Progenitor cell of endocrine pancreas (in vitro differentiated cells): Measurements from ENCODE around the gene SEL1L2. TPM values are rescaled to one million over a fixed set of nuclear protein-coding genes. Genes with fewer than 3 reads are reported as not detected.

Experiments used
- DNase-seq: peaks from one replicate; pipeline ENCODE4 v3.0.0; 2021; ENCODE audit warnings: low spot score; ENCODE audit not compliant: unreplicated experiment
- H3K27ac Mint-ChIP-seq: 2 replicates; pipeline ENCODE4 v1.8.0; 2021; ENCODE audit warnings: mild to moderate bottlenecking, moderate library complexity, mixed read lengths
- H3K27me3 Mint-ChIP-seq: 2 replicates; pipeline ENCODE4 v1.8.0; 2021; ENCODE audit warnings: mixed read lengths
- H3K36me3 Mint-ChIP-seq: 2 replicates; pipeline ENCODE4 v1.8.0; 2022; ENCODE audit warnings: mixed read lengths; ENCODE audit not compliant: insufficient read depth
- H3K4me1 Mint-ChIP-seq: 2 replicates; pipeline ENCODE4 v1.8.0; 2021; ENCODE audit warnings: low read depth, mixed read lengths
- H3K4me3 Mint-ChIP-seq: 2 replicates; pipeline ENCODE4 v1.8.0; 2021; ENCODE audit warnings: low read depth, mild to moderate bottlenecking, moderate library complexity, mixed read lengths
- H3K9me3 Mint-ChIP-seq: 2 replicates; pipeline ENCODE4 v1.8.0; 2021; ENCODE audit warnings: low read depth, mixed read lengths
- total RNA-seq: library from RNA; stranded (reverse); gene quantifications from 2 replicates; pipeline ENCODE4 v1.2.1, GENCODE V29; 2021
- TF ChIP-seq, protein P1 (sequence below): fragments of 200-600 bp; sonication (generic); IDR thresholded peaks from one replicate; pipeline ENCODE4 v1.5.0; 2021; ENCODE audit warnings: antibody characterized with exemption, mild to moderate bottlenecking; ENCODE audit not compliant: unreplicated experiment

SEL1L2 gene
- total RNA-seq, 1 donor from 2014 or later, result not detected

DNA sequence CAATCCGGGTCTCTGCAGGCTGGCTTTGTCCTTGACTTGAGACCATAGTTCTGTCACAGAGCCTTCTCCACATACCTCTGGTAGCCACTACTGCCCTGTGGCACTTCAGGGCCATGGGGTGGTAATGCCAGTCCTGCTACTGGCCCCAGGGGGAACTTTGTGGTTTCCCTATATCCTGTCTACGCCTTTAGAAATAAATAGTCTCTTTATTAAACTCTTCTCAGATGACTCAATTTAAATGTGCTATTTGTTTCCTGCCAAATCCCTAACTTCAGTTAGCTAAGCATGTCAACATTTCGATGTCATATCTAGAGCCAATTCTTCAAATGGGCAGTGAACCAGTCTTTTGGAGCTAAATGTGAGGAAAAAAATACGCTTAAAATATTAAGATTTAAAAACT lies 60.1 kb downstream of the SEL1L2 start:
- H3K4me3 Mint-ChIP-seq, result no peak overlapping the region
- no peaks in the 10 kb centered on the region for H3K27me3 Mint-ChIP-seq
- no peaks in the 10 kb centered on the region for H3K36me3 Mint-ChIP-seq
- no peak overlapping the region for H3K27ac Mint-ChIP-seq
- TF ChIP-seq, protein P1, sequence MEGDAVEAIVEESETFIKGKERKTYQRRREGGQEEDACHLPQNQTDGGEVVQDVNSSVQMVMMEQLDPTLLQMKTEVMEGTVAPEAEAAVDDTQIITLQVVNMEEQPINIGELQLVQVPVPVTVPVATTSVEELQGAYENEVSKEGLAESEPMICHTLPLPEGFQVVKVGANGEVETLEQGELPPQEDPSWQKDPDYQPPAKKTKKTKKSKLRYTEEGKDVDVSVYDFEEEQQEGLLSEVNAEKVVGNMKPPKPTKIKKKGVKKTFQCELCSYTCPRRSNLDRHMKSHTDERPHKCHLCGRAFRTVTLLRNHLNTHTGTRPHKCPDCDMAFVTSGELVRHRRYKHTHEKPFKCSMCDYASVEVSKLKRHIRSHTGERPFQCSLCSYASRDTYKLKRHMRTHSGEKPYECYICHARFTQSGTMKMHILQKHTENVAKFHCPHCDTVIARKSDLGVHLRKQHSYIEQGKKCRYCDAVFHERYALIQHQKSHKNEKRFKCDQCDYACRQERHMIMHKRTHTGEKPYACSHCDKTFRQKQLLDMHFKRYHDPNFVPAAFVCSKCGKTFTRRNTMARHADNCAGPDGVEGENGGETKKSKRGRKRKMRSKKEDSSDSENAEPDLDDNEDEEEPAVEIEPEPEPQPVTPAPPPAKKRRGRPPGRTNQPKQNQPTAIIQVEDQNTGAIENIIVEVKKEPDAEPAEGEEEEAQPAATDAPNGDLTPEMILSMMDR, result no peak
- H3K9me3 Mint-ChIP-seq, result no peaks in the 10 kb centered on the region
- H3K4me1 Mint-ChIP-seq, result peaks cover 4% of the 10 kb centered on the region
- no peak for DNase-seq

DNA sequence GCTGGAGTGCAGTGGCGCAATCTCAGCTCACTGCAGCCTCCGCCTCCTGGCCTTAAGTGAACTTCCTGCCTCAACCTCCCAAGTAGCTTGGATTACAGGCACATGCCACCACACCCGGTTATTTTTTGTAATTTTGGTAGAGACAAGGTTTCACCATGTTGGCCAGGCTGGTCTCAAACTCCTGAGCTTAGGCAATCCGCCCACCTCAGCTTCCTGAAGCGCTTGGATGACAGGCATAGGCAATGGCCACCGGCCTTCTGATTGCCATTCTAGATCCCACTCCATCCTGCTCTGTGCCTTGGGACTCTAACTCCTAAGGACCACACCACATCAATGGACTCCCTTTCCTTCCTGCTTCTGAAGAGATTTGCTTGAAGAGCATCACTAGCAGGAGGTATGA lies 60.6 kb downstream of the SEL1L2 start:
- no peaks in the 10 kb centered on the region for H3K9me3 Mint-ChIP-seq
- no peaks in the 10 kb centered on the region for H3K27me3 Mint-ChIP-seq
- TF ChIP-seq, protein P1, result no peak
- no peak overlapping the region for H3K4me3 Mint-ChIP-seq
- no peak for DNase-seq
- H3K36me3 Mint-ChIP-seq, result no peaks in the 10 kb centered on the region
- H3K4me1 Mint-ChIP-seq, result no peaks in the 10 kb centered on the region
- no peak overlapping the region for H3K27ac Mint-ChIP-seq

DNA sequence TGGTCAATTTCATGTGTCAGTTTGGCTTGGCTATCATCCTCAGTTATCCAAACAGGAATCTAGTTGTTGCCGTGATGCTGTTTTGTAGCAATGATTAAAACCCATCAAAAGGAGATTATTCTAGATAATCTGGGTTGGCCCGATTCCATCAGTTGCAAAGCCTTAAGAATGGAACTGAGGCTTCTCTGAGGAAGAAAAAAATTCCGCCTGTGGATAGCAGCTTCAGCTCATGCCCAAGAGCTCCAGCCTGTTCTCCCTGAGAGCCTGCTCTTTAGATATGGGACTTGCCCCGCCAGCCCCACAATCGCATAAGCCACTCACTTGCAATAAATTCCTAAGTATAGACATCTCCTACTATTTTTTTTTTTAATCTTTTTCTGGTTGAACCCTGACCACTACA lies 61.5 kb downstream of the SEL1L2 start:
- H3K4me3 Mint-ChIP-seq, result no peak overlapping the region
- H3K9me3 Mint-ChIP-seq, result no peaks in the 10 kb centered on the region
- TF ChIP-seq, protein P1, result no peak
- H3K36me3 Mint-ChIP-seq, result no peaks in the 10 kb centered on the region
- no peak overlapping the region for H3K27ac Mint-ChIP-seq
- DNase-seq, result no peak
- no peaks in the 10 kb centered on the region for H3K27me3 Mint-ChIP-seq
- H3K4me1 Mint-ChIP-seq, result no peaks in the 10 kb centered on the region

DNA sequence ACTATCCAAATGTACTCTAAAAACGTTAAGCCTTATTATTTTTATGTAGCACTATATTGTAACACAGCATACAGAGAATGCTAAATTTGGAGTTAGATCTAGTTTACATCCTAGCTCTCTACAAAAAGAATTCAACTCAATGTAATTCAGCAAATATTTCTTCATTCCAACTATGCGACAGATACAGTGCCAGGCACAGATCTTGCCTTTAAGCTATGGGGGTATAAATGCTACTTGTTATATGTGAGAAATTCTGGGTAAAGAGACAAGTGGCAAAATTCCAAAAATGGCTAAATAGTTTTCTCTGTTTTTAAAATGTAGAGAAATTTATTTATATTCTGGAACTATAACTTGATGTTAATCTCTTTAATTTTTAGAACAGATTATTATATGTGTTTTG lies 63.2 kb downstream of the SEL1L2 start:
- DNase-seq, result no peak
- no peak overlapping the region for H3K27ac Mint-ChIP-seq
- H3K4me3 Mint-ChIP-seq, result no peak overlapping the region
- no peaks in the 10 kb centered on the region for H3K27me3 Mint-ChIP-seq
- peaks cover 2% of the 10 kb centered on the region for H3K4me1 Mint-ChIP-seq
- TF ChIP-seq, protein P1, result no peak
- no peaks in the 10 kb centered on the region for H3K36me3 Mint-ChIP-seq
- no peaks in the 10 kb centered on the region for H3K9me3 Mint-ChIP-seq

DNA sequence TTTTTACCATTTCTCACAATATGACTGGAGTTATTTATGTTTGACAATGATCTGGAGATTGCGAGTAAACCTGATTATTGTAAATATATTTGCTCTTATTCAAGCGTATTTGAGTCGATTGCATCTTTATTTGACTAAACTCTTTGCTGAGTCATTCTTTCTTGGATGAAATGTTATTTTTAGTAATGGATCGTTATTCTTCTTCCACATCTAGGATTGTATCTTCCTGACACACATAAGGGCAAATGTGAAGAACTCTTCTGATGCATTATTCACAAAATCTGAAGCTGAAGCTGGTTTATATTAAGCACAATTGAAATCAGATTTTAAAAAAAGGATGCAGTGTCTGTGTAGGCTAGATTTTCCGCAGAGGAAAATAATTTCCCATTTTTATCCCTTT lies 68.2 kb downstream of the SEL1L2 start:
- TF ChIP-seq, protein P1, result no peak
- no peak overlapping the region for H3K27ac Mint-ChIP-seq
- no peaks in the 10 kb centered on the region for H3K27me3 Mint-ChIP-seq
- DNase-seq, result no peak
- no peak overlapping the region for H3K4me3 Mint-ChIP-seq
- H3K9me3 Mint-ChIP-seq, result no peaks in the 10 kb centered on the region
- H3K4me1 Mint-ChIP-seq, result peaks cover 15% of the 10 kb centered on the region
- H3K36me3 Mint-ChIP-seq, result no peaks in the 10 kb centered on the region
